Measurements from ENCODE around the gene CNOT11. TPM values are rescaled to one million over a fixed set of nuclear protein-coding genes. Genes with fewer than 3 reads are reported as not detected.

The CNOT11 gene
- total and polyA plus RNA-seq, 2 of the 13 experiments (the other 11 are each of a cell fraction or from before 2014, with no cell fraction given): 114 to 209 TPM

- TF ChIP-seq DBP (CRISPR knock-in tag; IDR thresholded peaks at IDR 0.05; ENCODE audit: not compliant biosample characterization): no peak
- 0 out of 2 replicates have a peak, but pooled peaks have one; percentile 6 for TF ChIP-seq KDM1A (CRISPR knock-in tag; IDR thresholded peaks at IDR 0.05)
- no peak for TF ChIP-seq ZUFSP (CRISPR knock-in tag; IDR thresholded peaks at IDR 0.05; ENCODE audit: borderline replicate concordance)
- TF ChIP-seq THAP9 (CRISPR knock-in tag; IDR thresholded peaks at IDR 0.05; ENCODE audit: borderline replicate concordance): no peak
- TF ChIP-seq PAXIP1 (CRISPR knock-in tag; conservative IDR thresholded peaks at IDR 0.05): 0 out of 2 replicates have a peak, but pooled peaks have one; percentile 20
- 0 out of 2 replicates have a peak, but pooled peaks have one; percentile 43 for TF ChIP-seq PRDM15 (CRISPR knock-in tag; IDR thresholded peaks at IDR 0.05)
- TF ChIP-seq ZNF275 (CRISPR knock-in tag; IDR thresholded peaks at IDR 0.05; ENCODE audit: borderline replicate concordance): no peak
- no peak for TF ChIP-seq NFYB (CRISPR knock-in tag; IDR thresholded peaks at IDR 0.05)
- TF ChIP-seq ZEB1 (IDR thresholded peaks at IDR 0.05; ENCODE audit: insufficient replicate concordance, low read depth): no peak
- TF ChIP-seq MXI1 (IDR thresholded peaks at IDR 0.05; ENCODE audit: borderline replicate concordance, low read depth, low read length): no peak
- no peak for TF ChIP-seq ZNF101 (CRISPR knock-in tag; IDR thresholded peaks at IDR 0.05; ENCODE audit: borderline replicate concordance, low read depth)
Measured at GRCh38 chr2:101205521-101206479, 46.9 kb upstream of the CNOT11 start (continued).

All from HepG2 (cell line).